22Rv1 (cell line): ENCODE data around the gene C2orf49.

ENCODE experiments used
- H3K27ac ChIP-seq: fragments of 450-650 bp; 2 replicates; pipeline ENCODE4 v1.5.1; 2017
- ZFX ChIP-seq: fragments of 450-650 bp; IDR thresholded peaks from 2 replicates; pipeline ENCODE4 v1.6.1; 2017; ENCODE audit warnings: antibody characterized with exemption, borderline replicate concordance
- TF ChIP-seq, protein P1 (sequence below): fragments of 450-650 bp; IDR thresholded peaks from 2 replicates; pipeline ENCODE4 v1.5.1; 2017; ENCODE audit warnings: mild to moderate bottlenecking

Gene C2orf49

DNA sequence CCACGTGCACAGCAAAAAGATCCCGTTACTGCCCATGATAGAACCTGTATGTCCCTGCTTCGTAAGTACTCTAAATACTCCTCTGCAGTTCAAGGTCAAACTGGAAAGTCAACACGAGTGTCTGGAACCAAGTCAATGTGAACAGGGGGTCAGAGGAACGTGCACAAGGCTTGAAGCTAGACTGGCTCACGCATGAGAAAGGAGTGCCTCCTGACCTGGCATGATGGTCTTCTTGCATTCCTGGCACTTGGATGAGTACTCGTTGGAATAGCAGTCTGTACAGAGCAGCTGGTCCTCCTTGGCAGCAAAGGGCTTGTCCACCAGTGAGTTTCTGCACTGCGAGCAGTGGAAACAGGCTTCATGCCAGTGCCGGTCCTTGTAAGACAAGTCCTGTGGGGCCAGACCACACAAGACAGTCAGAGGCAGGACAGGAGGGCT is 36.0 kb downstream of the C2orf49 start:
- no peak overlapping the region for H3K27ac ChIP-seq
- TF ChIP-seq, protein P1, sequence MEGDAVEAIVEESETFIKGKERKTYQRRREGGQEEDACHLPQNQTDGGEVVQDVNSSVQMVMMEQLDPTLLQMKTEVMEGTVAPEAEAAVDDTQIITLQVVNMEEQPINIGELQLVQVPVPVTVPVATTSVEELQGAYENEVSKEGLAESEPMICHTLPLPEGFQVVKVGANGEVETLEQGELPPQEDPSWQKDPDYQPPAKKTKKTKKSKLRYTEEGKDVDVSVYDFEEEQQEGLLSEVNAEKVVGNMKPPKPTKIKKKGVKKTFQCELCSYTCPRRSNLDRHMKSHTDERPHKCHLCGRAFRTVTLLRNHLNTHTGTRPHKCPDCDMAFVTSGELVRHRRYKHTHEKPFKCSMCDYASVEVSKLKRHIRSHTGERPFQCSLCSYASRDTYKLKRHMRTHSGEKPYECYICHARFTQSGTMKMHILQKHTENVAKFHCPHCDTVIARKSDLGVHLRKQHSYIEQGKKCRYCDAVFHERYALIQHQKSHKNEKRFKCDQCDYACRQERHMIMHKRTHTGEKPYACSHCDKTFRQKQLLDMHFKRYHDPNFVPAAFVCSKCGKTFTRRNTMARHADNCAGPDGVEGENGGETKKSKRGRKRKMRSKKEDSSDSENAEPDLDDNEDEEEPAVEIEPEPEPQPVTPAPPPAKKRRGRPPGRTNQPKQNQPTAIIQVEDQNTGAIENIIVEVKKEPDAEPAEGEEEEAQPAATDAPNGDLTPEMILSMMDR: no peak
- no peak for TF ChIP-seq ZFX

DNA sequence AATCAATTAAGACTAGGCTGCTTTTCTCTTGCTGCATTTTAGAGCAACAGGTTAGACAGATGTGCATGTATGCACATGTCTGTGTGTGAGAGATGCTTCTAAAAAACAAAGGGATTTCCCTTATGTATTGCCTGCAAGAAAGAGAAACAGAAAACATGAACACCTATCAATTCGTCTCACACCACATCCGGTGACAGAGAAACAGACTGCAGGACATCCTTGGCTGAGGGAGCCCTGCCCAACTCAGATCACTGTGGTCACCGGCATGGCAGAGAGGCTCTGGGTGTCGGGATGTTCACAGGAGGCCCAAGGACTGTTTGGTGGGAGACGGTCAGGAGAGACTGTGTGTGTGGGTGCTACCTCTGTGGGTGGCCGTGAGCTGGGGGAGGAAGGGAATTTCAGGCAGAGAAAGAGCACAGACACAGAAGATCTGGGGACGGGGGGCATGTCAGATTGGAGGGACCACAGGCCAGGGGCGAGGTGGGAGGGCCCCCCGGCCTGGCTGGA is 36.6 kb downstream of the C2orf49 start:
- no peak for TF ChIP-seq ZFX
- TF ChIP-seq, protein P1: no peak
- H3K27ac ChIP-seq: no peak overlapping the region

DNA sequence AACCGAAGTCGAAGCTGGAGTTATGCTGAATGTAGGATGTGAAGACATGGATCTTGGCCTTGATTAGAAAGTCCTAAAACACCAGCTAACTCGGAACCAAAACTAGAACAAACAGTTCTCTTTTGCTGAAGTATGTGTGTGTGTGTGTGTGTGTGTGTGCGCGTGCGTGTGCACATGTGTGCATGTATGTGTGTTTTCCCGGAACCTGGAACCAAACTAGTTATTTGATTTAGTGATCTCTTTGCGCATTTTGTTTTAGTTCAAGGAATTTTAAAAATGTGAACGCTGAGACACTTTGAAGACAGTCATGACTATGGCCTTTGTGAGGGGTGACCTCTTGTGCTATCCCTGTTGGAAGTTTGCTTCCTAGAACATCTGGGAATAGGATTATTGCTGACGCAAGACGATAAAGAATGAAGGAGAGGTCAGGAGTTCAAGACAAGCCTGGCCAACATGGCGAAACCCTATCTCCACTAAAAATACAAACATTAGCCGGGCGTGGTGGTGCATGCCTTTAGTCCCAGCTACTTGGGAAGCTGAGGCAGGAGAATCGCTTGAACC is 37.7 kb downstream of the C2orf49 start:
- no peak overlapping the region for H3K27ac ChIP-seq
- TF ChIP-seq, protein P1: no peak
- TF ChIP-seq ZFX: no peak

DNA sequence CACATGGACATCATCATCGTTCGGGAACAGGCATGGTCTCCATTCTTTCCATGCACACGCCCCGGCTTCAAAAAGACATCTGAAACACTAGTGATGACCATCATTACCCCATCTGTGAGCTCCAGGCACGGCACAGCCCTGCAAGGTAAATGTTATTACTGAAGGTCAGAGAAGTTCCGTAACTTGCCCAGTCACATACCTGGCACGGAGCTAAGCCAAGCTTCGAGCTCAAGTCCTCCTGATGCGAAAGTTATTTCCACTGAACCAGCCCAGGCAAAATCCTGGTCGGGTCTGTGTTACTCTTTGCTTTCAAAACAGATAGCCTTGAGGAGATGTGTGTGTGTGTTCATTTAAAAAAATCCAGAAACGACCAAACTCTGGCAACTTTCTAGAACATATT is 38.7 kb downstream of the C2orf49 start:
- no peak overlapping the region for H3K27ac ChIP-seq

DNA sequence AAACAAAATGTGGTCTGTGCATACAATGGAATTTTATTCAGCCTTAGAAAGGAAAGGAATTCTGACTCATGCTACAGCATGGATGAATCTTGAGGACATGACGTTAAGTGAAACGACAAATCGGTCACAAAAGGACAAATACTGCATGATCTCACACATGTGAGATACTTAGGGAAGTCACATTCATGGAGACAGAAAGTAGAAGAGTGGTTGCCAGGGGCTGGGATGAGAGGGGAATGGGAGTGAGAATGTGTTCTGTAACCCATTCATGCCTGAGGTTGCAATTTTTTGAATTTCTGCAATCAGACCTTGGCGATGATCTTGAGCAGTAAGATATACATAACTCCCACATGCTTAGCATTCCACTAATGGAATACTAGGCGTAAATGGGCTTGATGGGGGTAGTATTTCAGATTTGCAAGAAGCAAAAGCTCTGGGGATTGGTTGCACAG is 39.5 kb downstream of the C2orf49 start:
- TF ChIP-seq, protein P1: no peak
- no peak for TF ChIP-seq ZFX
- H3K27ac ChIP-seq: no peak overlapping the region

More for the DNA sequence above, 38.7 kb downstream of the C2orf49 start:
- TF ChIP-seq, protein P1: no peak
- TF ChIP-seq ZFX: no peak

DNA sequence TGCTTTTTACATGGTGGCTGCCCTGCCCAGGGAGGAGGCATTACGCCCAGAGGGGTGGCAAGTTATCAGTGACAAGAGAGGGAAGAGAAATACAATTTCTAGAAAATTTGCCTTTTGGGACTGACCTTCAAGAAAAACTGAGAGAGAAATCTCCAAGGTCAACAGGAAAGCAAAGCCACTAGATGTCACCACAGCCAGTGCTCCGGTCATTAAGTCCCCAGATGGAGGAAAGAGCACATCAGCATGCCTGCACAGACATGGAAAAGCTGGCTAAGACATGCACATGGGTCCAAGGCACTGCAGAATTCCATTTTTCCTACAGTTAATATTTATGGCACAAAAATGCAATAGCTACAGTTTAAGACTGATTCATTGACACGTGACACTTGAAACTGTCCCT is 40.5 kb downstream of the C2orf49 start:
- TF ChIP-seq ZFX: no peak
- TF ChIP-seq, protein P1: peak; percentile 10; the same call in 1 of the 2 replicates

DNA sequence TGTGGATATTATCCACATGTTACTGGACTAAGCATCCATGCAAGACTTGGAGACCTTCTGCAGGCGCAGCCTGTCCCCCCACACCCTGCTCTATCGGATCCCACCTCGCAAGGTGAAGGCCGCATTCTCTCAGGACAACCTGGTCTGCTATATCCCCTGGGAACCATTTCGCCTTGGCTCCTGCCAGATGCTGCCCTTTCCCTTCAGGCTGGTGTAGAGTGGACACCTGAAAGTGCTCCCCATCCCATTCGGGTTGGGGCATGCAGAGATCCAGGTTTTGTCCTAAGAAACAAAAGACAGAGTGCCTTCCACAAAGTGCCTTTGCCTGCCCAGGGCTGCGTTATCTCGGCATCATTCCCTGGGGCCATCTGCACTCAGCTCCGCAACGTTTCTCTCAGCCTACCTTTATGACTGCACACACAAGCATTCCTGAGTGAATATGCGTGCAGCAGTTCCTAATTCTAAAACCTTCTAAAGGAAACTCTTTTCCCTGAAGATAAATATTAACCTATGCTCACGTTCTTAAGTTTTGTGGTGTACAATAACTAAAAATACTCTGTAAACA is 41.0 kb downstream of the C2orf49 start:
- H3K27ac ChIP-seq: no peak overlapping the region
- TF ChIP-seq, protein P1: no peak
- TF ChIP-seq ZFX: no peak

More for the DNA sequence above, 40.5 kb downstream of the C2orf49 start:
- H3K27ac ChIP-seq: no peak overlapping the region
